Measurements from ENCODE around the gene PHOX2A.

The PHOX2A gene

GRCh38 chr11:72190631-72191071 lies 53.3 kb downstream of the PHOX2A start:
- no peak overlapping the region for H3K4me3 ChIP-seq (ENCODE audit: low read depth, low read length)
- DNase-seq (ENCODE audit: low read depth), result no peak
- no peak for TF ChIP-seq CTCF (conservative IDR thresholded peaks at IDR 0.05; ENCODE audit: low read depth, low read length)

- DNase-seq (ENCODE audit: low read depth), result no peak
- TF ChIP-seq CTCF (conservative IDR thresholded peaks at IDR 0.05; ENCODE audit: low read depth, low read length), result no peak
- H3K4me3 ChIP-seq (ENCODE audit: low read depth, low read length), result no peak overlapping the region
These were observed 54.3 kb downstream of the PHOX2A start for GRCh38 chr11:72189455-72190250.
